K562 (cell line): Measurements from ENCODE around the gene SPDYE4. TPM values are rescaled to one million over a fixed set of nuclear protein-coding genes. Genes with fewer than 3 reads are reported as not detected.

ENCODE experiments used
- ATAC-seq: fragments of 200-7000 bp; cut with Tn5 transposase; 3 replicates; pipeline ENCODE4 v1.9.1; 2020; ENCODE audit warnings: moderate library complexity
- Bru-seq: library from RNA; stranded (reverse); fragments of 400-500 nt; gene quantifications from one replicate; lab custom pipeline; 2021; lab: Mats Ljungman, UMichigan
- BruChase-seq, 2 experiments: library from RNA; stranded (reverse); fragments of 400-500 nt; gene quantifications; one replicate each; lab custom pipeline; 2021; lab: Mats Ljungman, UMichigan
- BruUV-seq: library from RNA; stranded (reverse); fragments of 400-500 nt; replicated peaks from 2 replicates; lab custom pipeline; 2021; lab: Mats Ljungman, UMichigan
- CTCF ChIA-PET: fragments of 300-600 bp; formaldehyde crosslinking; extraction: SDS; loops from one replicate; lab custom pipeline; 2021; ENCODE audit warnings: low intra/inter-chr PET ratio; lab: Yijun Ruan, JAX
- POLR2A ChIA-PET: fragments of 300-600, 350-650 bp; sonication (Branson Sonifier 250); formaldehyde crosslinking; extraction: SDS; loops from one replicate; lab custom pipeline; 2021; ENCODE audit warnings: antibody characterized with exemption, inconsistent platforms; lab: Yijun Ruan, JAX
- DNase-seq, 4 experiments: peaks; one replicate each; pipeline versions ENCODE4 v3.0.0 to v3.0.0-alpha.2; 2011 to 2018; ENCODE audit warnings: low spot score in 3 of 4, mixed read lengths in 3 of 4; ENCODE audit errors: extremely low read depth in 1 of 4
- FAIRE-seq: peaks from 2 replicates; lab custom pipeline; 2011; peaks lifted over from hg19 to GRCh38; lab: Jason Lieb, UNC
- H2AFZ ChIP-seq: 2 replicates; pipeline ENCODE4 v1.6.0; 2011; ENCODE audit warnings: low read depth, low read length, control low read depth, inconsistent platforms
- H3K27ac ChIP-seq: fragments of 200-600 bp; 3 replicates; pipeline ENCODE4 v1.8.0; 2011; ENCODE audit warnings: low read depth, mild to moderate bottlenecking, control low read depth, inconsistent platforms, low read length, moderate library complexity, mixed read lengths; ENCODE audit errors: extremely low read depth
- H3K27me3 ChIP-seq, 2 experiments: fragments of 300-600 bp in 1 of 2; 2 replicates in 1 of 2; 3 replicates in 1 of 2; pipeline versions ENCODE4 v1.6.0 to v1.8.0; 2011; ENCODE audit warnings: inconsistent platforms in 2 of 2, low read length in 2 of 2, mild to moderate bottlenecking in 1 of 2, mixed read lengths in 1 of 2, moderate library complexity in 1 of 2; ENCODE audit not compliant: control insufficient read depth in 2 of 2, insufficient read depth in 2 of 2
- H3K36me3 ChIP-seq: fragments of 300-600 bp; 3 replicates; pipeline ENCODE4 v1.8.0; 2011; ENCODE audit warnings: mild to moderate bottlenecking, low read length, inconsistent platforms; ENCODE audit not compliant: control insufficient read depth, insufficient read depth
- H3K4me1 ChIP-seq, 2 experiments: fragments of 200-600 bp in 1 of 2; replicated peaks in 1 of 2; 2 replicates in 1 of 2; 3 replicates in 1 of 2; pipeline versions ENCODE4 v1.5.1 to v1.8.0; 2011; ENCODE audit warnings: inconsistent platforms in 2 of 2, low read length in 2 of 2, mild to moderate bottlenecking in 1 of 2, mixed read lengths in 1 of 2, moderate library complexity in 1 of 2; ENCODE audit not compliant: control insufficient read depth in 2 of 2, insufficient read depth in 2 of 2
- H3K4me2 ChIP-seq: 2 replicates; pipeline ENCODE4 v1.6.1; 2011; ENCODE audit warnings: low read length, control low read depth, inconsistent platforms, mixed read lengths; ENCODE audit not compliant: insufficient read depth
- H3K4me3 ChIP-seq: fragments of 200-600 bp; sonication (generic), shearing (Covaris generic); 2 replicates; pipeline ENCODE4 v1.5.1; 2016; ENCODE audit warnings: control low read depth, inconsistent platforms
- H3K79me2 ChIP-seq: fragments of 200-600 bp; 3 replicates; pipeline ENCODE4 v1.8.0; 2011; ENCODE audit warnings: low read length, inconsistent platforms; ENCODE audit not compliant: control insufficient read depth, insufficient read depth
- H3K9ac ChIP-seq, 2 experiments: 2 replicates each; pipeline versions ENCODE4 v1.6.0 to v1.6.1; 2011; ENCODE audit warnings: low read depth in 2 of 2, low read length in 2 of 2, control low read depth in 1 of 2, inconsistent platforms in 1 of 2, mild to moderate bottlenecking in 1 of 2, mixed read lengths in 1 of 2; ENCODE audit not compliant: insufficient read depth in 1 of 2
- H3K9me1 ChIP-seq: one replicate; pipeline ENCODE4 v1.6.0; 2011; ENCODE audit warnings: inconsistent platforms, mild to moderate bottlenecking, low read length, moderate library complexity; ENCODE audit not compliant: control insufficient read depth, insufficient read depth
- H3K9me3 ChIP-seq: replicated peaks from 2 replicates; pipeline ENCODE4 v1.5.1; 2011; ENCODE audit warnings: low read depth, low read length, inconsistent platforms; ENCODE audit not compliant: control insufficient read depth, insufficient read depth
- H4K20me1 ChIP-seq: replicated peaks from 2 replicates; pipeline ENCODE4 v1.6.1; 2011; ENCODE audit warnings: low read length, inconsistent platforms, mixed read lengths; ENCODE audit not compliant: control insufficient read depth, insufficient read depth
- NBN ChIP-seq: fragments of 450-650 bp; IDR thresholded peaks from 2 replicates; pipeline ENCODE4 v1.6.1; 2016; ENCODE audit warnings: low read depth, mild to moderate bottlenecking
- POLR2G ChIP-seq: fragments of 200-400 bp; formaldehyde crosslinking; IDR thresholded peaks from 2 replicates; pipeline ENCODE4 v1.6.1; 2017; ENCODE audit warnings: low read depth, mild to moderate bottlenecking, antibody characterized with exemption, low read length, moderate library complexity
- SETDB1 ChIP-seq: IDR thresholded peaks from one replicate; pipeline ENCODE4 v1.6.1; 2012; ENCODE audit warnings: low read length, control low read depth, inconsistent platforms
- YY1 ChIP-seq, 3 experiments: IDR thresholded peaks; 2 replicates each; pipeline ENCODE4 v1.6.1; 2011; ENCODE audit warnings: low read length in 2 of 3, mild to moderate bottlenecking in 2 of 3, moderate library complexity in 2 of 3, borderline replicate concordance in 1 of 3, control low read depth in 1 of 3, low read depth in 1 of 3; ENCODE audit not compliant: insufficient read depth in 3 of 3, insufficient replicate concordance in 2 of 3, control insufficient read depth in 1 of 3, insufficient read length in 1 of 3; ENCODE audit errors: extremely low read depth in 1 of 3
- ZC3H4 ChIP-seq: sonication (generic); formaldehyde crosslinking; IDR thresholded peaks from 2 replicates; pipeline ENCODE4 v1.9.0; 2021; ENCODE audit warnings: missing genetic modification reagents, borderline replicate concordance
- ZNF695 ChIP-seq: fragments of 450-650 bp; formaldehyde crosslinking; IDR thresholded peaks from 2 replicates; pipeline ENCODE4 v1.4.0; 2020; ENCODE audit warnings: mild to moderate bottlenecking, moderate library complexity
- WGBS: fragments of 100-300 bp; shearing (Covaris generic); methylation state at CpG from one replicate; pipeline ENCODE4 v1.1.6; 2016; ENCODE audit warnings: low coverage, mixed read lengths; ENCODE audit not compliant: insufficient coverage; ENCODE audit errors: missing lambda C conversion rate; 5-methylcytosine and 5-hydroxymethylcytosine counted together
- in situ Hi-C: fragments of 300-500 bp; cut with MboI; formaldehyde crosslinking; loops from 4 replicates; pipeline ENCODE4 v1.15.0; 2018; ENCODE audit warnings: inconsistent platforms, mixed read lengths
- intact Hi-C: fragments of 100-400 bp; cut with micrococcal nuclease; formaldehyde crosslinking; loops from 2 replicates; pipeline ENCODE4 v1.14.2; 2022
- long read RNA-seq, 3 experiments: library from polyadenylated mRNA in 2 of 3; library from RNA in 1 of 3; unstranded in 2 of 3; stranded (forward) in 1 of 3; transcript quantifications; one replicate each; pipeline ENCODE4 v2.0.0, GENCODE V29; 2019 to 2022
- polyA minus RNA-seq, 3 experiments: library from RNA; depleted of rRNA, polyadenylated mRNA; stranded (reverse); fragments of >200 nt; gene quantifications; 2 replicates each; pipeline ENCODE4 v1.2.3, GENCODE V29; 2011
- polyA plus RNA-seq, 8 experiments: library from polyadenylated mRNA; depleted of rRNA in 4 of 8; stranded (reverse) in 5 of 8; unstranded in 3 of 8; fragments of >200 nt; fragmentation: Nextera tagmentation in 2 of 8; fragmentation: Illumina TruSeq in 1 of 8; extraction: Ambion mirVana in 2 of 8; extraction: Trizol in 1 of 8; gene quantifications; 2 replicates each; pipeline versions ENCODE4 v1.2.1 to v1.2.3, GENCODE V29; 2011 to 2014; ENCODE audit warnings: inconsistent platforms in 1 of 8, missing spikeins in 1 of 8
- total RNA-seq, 7 experiments: library from RNA; depleted of rRNA in 6 of 7; stranded (reverse); fragments of >200 nt in 6 of 7; fragmentation: Illumina TruSeq in 2 of 7; extraction: Trizol in 2 of 7; gene quantifications; 2 replicates each; pipeline versions ENCODE4 v1.2.1 to v1.2.3, GENCODE V29; 2011 to 2021; ENCODE audit warnings: low replicate concordance in 1 of 7
- TF ChIP-seq, protein P1 (sequence below): sonication (generic); formaldehyde crosslinking; IDR thresholded peaks from 2 replicates; pipeline ENCODE4 v1.8.1; 2022; ENCODE audit warnings: missing genetic modification reagents
- TF ChIP-seq, protein P2 (sequence below): fragments of 250-450 bp; sonication (Bioruptor Pico); IDR thresholded peaks from 2 replicates; pipeline ENCODE4 v1.5.0; 2021
- TF ChIP-seq, protein P3 (sequence below): fragments of 450-650 bp; IDR thresholded peaks from 2 replicates; pipeline ENCODE4 v1.6.1; 2016
- TF ChIP-seq, protein P4 (sequence below): sonication (generic); formaldehyde crosslinking; IDR thresholded peaks from 2 replicates; pipeline ENCODE4 v1.8.0; 2023; ENCODE audit warnings: mild to moderate bottlenecking, missing genetic modification reagents

SPDYE4 gene, protein sequence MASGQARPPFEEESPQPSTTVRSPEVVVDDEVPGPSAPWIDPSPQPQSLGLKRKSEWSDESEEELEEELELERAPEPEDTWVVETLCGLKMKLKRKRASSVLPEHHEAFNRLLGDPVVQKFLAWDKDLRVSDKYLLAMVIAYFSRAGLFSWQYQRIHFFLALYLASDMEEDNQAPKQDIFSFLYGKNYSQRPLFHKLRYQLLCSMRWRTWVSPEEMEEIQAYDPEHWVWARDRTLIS
- not detected in 2 replicates for total RNA-seq (2011; cell fraction: chromatin; rRNA removed; ENCODE audit: low replicate concordance)
- not detected in 2 replicates for total RNA-seq (2011; cell fraction: nucleolus; rRNA removed)
- total RNA-seq (2011; cell fraction: nucleoplasm; rRNA removed): not detected in 2 replicates
- not detected in 2 replicates for total RNA-seq (2014; rRNA removed)
- total RNA-seq (2014; rRNA removed; fragmentation: Illumina TruSeq; extraction: Trizol): not detected in 2 replicates
- not detected in 2 replicates for total RNA-seq (2015; rRNA removed; fragmentation: Illumina TruSeq; extraction: Trizol)
- not detected in 2 replicates for total RNA-seq (2021)
- polyA plus RNA-seq (2011; rRNA removed): not detected in 2 replicates
- not detected in 2 replicates for polyA plus RNA-seq (2011; cell fraction: cytosol; rRNA removed)
- not detected in 2 replicates for polyA plus RNA-seq (2011; cell fraction: nucleus; rRNA removed)
- polyA plus RNA-seq (2012): not detected in 2 replicates
- polyA plus RNA-seq (2014; fragmentation: Illumina TruSeq; extraction: Trizol): not detected in 2 replicates
- polyA plus RNA-seq (2014; fragmentation: Nextera tagmentation; extraction: Ambion mirVana): not detected
- polyA plus RNA-seq (2014; rRNA removed): not detected in 2 replicates
- polyA minus RNA-seq (2011; rRNA and poly(A)+ RNA removed): not detected in 2 replicates
- not detected in 2 replicates for polyA minus RNA-seq (2011; cell fraction: cytosol; rRNA and poly(A)+ RNA removed)
- polyA minus RNA-seq (2011; cell fraction: nucleus; rRNA and poly(A)+ RNA removed): not detected in 2 replicates
- Bru-seq, nascent RNA: not detected
- not detected for BruChase-seq, experiment 1, labeled RNA remaining after a 2-hour chase
- BruChase-seq, experiment 2, labeled RNA remaining after a 6-hour chase: not detected
- long read RNA-seq, experiment 1: 0 reads
- long read RNA-seq, experiment 2: 0 reads
- long read RNA-seq, experiment 3: 0 reads

DNA sequence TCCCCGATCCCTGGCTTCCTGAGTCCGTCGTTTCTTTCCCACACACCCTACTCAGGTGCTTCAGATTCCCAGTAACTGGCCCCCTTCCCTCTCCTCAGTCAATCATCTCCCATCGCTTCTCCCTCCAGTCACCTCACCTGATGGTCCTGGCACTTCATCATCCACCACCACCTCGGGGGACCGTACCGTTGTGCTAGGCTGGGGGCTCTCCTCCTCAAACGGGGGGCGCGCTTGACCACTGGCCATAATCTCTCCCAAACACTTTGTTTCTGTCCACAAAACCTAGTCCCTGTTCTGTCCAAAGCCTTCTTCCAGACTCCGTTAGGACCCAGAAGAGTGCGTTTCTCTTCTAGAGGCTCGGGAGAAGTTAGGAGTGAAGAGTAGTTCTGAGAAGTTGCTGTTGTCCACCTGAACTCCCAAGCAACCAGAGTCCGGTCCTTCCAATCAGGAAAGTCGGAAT is at the start of gene SPDYE4:
Gene SPDYE4 (minus strand): TSS at position 410 of the 460 bp plus-strand sequence. CDS start 164 bp downstream, at position 246.
- in situ Hi-C loops: loop anchor here (10.0 kb wide), 1 partner anchor 353 kb away; no protein-coding TSS in a partner anchor
- intact Hi-C loops: no loop called here
- no peak within 1 kb of the TSS for H3K4me2 ChIP-seq
- ATAC-seq (no peak), DNase-seq (no peak), FAIRE-seq (no peak)
- H3K36me3 ChIP-seq: no peaks in the 10 kb centered on the region
- no peaks in the 10 kb centered on the region for H3K9me1 ChIP-seq
- WGBS: 0% methylated on average over 14 of the region's 15 CpGs
- H3K79me2 ChIP-seq: no peaks in the 10 kb centered on the region
- H3K27me3 ChIP-seq: peaks cover 2 to 37% of the 10 kb centered on the region in 2 experiments; a peak in 3 of 5 replicates
- H3K4me1 ChIP-seq: no peaks in the 10 kb centered on the region
- no peak within 1 kb of the TSS for H3K27ac ChIP-seq
- no peaks in the 10 kb centered on the region for H4K20me1 ChIP-seq
- ChIA-PET CTCF (no interaction called here), POLR2A (interaction anchor here (0.7 kb wide), 1 partner anchor 26 kb away, joined by 4 read pairs; no protein-coding TSS in a partner anchor)
- H3K4me3 ChIP-seq: no peak within 1 kb of the TSS
- no peak within 1 kb of the TSS for H2AFZ ChIP-seq
- BruUV-seq: no TSS peak
- H3K9me3 ChIP-seq: no peaks in the 10 kb centered on the region
- no peak within 1 kb of the TSS for H3K9ac ChIP-seq
- TF ChIP-seq, protein P1, sequence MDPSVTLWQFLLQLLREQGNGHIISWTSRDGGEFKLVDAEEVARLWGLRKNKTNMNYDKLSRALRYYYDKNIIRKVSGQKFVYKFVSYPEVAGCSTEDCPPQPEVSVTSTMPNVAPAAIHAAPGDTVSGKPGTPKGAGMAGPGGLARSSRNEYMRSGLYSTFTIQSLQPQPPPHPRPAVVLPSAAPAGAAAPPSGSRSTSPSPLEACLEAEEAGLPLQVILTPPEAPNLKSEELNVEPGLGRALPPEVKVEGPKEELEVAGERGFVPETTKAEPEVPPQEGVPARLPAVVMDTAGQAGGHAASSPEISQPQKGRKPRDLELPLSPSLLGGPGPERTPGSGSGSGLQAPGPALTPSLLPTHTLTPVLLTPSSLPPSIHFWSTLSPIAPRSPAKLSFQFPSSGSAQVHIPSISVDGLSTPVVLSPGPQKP (CRISPR knock-in tag): no peak
- TF ChIP-seq NBN (no peak), ZC3H4 (CRISPR knock-in tag) (no peak), SETDB1 (no peak), YY1 (IDR thresholded peaks at IDR 0.05; ENCODE audit: borderline replicate concordance in 1 of 3, control insufficient read depth in 1 of 3, extremely low read depth in 1 of 3, insufficient read depth in 3 of 3, insufficient read length in 1 of 3, insufficient replicate concordance in 2 of 3, low read depth in 1 of 3, low read length in 2 of 3) (no peak), POLR2G (no peak), ZNF695 (CRISPR knock-in tag) (no peak)
- TF ChIP-seq, protein P2, sequence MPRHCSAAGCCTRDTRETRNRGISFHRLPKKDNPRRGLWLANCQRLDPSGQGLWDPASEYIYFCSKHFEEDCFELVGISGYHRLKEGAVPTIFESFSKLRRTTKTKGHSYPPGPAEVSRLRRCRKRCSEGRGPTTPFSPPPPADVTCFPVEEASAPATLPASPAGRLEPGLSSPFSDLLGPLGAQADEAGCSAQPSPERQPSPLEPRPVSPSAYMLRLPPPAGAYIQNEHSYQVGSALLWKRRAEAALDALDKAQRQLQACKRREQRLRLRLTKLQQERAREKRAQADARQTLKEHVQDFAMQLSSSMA (CRISPR knock-in tag): no peak
- TF ChIP-seq, protein P3, sequence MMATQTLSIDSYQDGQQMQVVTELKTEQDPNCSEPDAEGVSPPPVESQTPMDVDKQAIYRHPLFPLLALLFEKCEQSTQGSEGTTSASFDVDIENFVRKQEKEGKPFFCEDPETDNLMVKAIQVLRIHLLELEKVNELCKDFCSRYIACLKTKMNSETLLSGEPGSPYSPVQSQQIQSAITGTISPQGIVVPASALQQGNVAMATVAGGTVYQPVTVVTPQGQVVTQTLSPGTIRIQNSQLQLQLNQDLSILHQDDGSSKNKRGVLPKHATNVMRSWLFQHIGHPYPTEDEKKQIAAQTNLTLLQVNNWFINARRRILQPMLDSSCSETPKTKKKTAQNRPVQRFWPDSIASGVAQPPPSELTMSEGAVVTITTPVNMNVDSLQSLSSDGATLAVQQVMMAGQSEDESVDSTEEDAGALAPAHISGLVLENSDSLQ: no peak
- TF ChIP-seq, protein P4, sequence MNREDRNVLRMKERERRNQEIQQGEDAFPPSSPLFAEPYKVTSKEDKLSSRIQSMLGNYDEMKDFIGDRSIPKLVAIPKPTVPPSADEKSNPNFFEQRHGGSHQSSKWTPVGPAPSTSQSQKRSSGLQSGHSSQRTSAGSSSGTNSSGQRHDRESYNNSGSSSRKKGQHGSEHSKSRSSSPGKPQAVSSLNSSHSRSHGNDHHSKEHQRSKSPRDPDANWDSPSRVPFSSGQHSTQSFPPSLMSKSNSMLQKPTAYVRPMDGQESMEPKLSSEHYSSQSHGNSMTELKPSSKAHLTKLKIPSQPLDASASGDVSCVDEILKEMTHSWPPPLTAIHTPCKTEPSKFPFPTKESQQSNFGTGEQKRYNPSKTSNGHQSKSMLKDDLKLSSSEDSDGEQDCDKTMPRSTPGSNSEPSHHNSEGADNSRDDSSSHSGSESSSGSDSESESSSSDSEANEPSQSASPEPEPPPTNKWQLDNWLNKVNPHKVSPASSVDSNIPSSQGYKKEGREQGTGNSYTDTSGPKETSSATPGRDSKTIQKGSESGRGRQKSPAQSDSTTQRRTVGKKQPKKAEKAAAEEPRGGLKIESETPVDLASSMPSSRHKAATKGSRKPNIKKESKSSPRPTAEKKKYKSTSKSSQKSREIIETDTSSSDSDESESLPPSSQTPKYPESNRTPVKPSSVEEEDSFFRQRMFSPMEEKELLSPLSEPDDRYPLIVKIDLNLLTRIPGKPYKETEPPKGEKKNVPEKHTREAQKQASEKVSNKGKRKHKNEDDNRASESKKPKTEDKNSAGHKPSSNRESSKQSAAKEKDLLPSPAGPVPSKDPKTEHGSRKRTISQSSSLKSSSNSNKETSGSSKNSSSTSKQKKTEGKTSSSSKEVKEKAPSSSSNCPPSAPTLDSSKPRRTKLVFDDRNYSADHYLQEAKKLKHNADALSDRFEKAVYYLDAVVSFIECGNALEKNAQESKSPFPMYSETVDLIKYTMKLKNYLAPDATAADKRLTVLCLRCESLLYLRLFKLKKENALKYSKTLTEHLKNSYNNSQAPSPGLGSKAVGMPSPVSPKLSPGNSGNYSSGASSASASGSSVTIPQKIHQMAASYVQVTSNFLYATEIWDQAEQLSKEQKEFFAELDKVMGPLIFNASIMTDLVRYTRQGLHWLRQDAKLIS (CRISPR knock-in tag): no peak
